SH-SY5Y (cell line): ENCODE measurements around the gene BUD13.

ENCODE experiments used
- GATA2 ChIP-seq: IDR thresholded peaks from 2 replicates; pipeline ENCODE4 v1.6.1; 2011; ENCODE audit warnings: mild to moderate bottlenecking, low read depth, low read length
- GATA3 ChIP-seq: IDR thresholded peaks from 2 replicates; pipeline ENCODE4 v1.6.1; 2011; ENCODE audit warnings: low read depth, mild to moderate bottlenecking, low read length, moderate library complexity

The BUD13 gene

DNA sequence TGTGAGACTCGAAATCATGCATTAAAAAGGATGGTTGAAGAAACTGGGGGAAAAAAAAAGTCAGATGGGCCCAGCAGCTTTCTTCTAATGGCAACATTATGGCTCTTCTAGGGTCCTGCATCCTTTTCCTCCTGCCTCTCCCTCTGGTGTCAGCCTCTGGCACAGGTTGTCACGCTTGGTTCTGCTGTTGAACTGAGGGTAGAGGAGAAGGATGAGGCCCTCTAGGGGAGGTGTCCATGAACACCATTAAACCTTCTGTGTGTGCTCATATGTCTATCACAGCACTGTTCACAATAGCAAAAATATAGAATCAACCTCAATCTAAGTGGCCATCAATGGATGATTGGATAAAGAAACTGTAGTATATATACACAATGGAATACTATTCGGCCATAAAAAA is 36.0 kb downstream of the BUD13 start:
- TF ChIP-seq GATA3, result no peak
- no peak for TF ChIP-seq GATA2

GRCh38 chr11:116733969-116734508 is 38.7 kb downstream of the BUD13 start:
- TF ChIP-seq GATA3 (no peak), GATA2 (no peak)

DNA sequence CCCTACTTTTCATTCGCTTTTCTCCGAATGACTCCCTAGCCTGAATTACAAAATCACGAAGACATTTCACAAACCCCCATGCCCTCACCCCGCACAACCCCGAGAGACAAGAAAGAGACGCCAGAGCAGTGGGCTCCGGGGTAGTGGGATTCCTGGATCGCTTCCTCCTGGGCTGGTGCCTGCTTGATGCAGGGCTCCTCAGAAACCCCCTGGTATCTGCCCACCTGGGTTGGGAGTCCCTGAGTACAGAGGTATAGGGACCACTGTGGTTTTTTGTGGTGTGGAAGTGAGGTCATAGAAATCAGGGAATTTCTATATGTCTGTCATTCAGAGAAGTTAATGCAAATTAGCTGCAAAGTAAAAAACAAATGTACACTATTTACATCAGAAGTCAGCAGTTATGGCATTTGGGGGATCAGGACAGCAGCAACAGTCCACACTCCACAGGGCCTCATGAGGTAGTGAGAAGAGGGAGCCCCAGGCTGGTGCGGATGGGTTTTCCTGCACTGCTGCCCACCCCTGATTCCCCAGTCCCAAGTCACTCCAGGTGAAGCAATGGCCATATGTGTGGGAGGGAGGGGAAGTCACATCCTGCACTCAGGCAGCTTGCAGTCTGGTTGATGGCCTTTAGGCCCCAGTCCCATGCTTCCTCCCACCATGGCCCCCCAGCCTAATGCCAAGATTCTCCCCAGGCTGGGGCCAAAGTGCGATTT is 39.6 kb downstream of the BUD13 start:
- no peak for TF ChIP-seq GATA2
- TF ChIP-seq GATA3, result no peak

DNA sequence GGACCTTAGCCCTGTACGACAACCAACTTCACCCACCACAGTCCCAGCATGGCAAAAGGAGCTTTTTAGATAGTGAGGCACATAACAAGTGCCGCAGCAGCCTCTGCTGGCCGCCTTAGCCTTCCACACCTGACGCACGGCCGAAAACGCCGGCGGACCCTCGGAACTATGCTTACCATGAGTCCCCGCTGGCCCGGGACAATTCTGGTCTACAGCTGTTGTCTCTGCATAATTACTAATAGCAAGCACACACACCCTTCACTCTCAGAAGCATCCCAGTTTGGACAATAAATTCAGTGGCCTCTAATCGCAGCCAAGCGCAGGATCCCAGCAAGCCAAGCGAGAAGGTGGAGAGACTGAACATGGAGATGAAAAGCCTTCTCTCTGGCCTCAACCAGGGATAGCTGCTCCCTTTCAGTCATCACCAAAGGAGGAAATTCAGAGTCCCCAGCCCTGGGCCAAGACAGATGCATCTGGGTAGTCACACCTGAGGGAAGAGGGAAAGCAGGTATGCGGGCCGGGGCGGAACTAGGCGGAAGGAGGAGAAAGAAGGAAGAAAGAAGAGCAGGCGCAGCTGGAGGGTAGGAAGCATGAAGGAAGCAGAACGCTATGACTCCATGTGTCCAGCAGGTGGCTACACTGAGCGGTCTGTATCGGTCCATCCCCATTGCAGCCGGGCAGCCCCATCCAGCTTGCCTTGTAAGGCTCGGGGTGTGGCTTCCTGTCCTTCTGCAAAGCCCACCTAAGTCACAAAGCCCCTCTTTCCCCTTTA is 40.3 kb downstream of the BUD13 start:
- no peak for TF ChIP-seq GATA3
- TF ChIP-seq GATA2, result no peak

DNA sequence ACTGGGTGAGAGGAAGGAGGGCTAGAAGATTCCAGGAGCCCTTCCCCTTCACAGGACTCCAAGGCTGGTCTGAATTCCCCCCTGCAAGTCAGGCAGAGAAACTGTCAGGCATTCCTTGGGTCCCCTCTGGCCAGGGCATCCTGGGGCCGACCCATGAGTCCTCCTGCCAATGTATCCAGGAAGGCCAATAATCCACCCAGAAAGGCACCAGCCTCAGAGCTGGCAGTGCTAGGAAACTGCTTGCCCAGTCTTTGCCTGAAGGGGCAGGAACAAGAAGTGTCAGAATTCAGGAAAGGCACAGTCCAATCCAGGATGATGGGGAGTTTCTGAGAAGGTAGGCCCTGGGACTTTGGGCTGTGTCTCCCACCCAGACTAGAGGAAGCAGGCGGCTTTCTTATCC is 41.0 kb downstream of the BUD13 start:
- no peak for TF ChIP-seq GATA2
- TF ChIP-seq GATA3, result no peak

GRCh38 chr11:116731097-116731761 is 41.6 kb downstream of the BUD13 start:
- TF ChIP-seq GATA3 (no peak), GATA2 (no peak)

- TF ChIP-seq GATA2 (no peak), GATA3 (no peak)
These were observed 42.2 kb downstream of the BUD13 start for GRCh38 chr11:116730601-116731000.

DNA sequence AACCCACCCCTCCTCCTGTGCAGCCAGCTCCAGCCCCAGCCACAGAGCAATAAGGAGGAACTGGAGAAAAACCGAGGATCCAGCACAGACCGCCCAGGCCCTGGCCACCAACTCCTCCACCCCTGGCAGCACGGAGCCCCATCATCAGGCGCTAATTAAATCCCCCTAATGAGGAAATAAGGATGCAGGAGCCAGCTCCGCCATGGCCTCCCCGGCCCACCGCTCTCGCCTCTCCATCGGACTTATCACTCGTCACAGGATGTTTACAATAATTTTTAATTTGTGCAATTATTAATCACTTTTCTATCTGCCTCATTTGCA is 42.6 kb downstream of the BUD13 start:
- TF ChIP-seq GATA2, result no peak
- no peak for TF ChIP-seq GATA3

GRCh38 chr11:116729501-116730240 is 43.1 kb downstream of the BUD13 start:
- TF ChIP-seq GATA3, result no peak
- TF ChIP-seq GATA2, result no peak

- no peak for TF ChIP-seq GATA2
These were observed 44.8 kb downstream of the BUD13 start for GRCh38 chr11:116727990-116728389.

GRCh38 chr11:116725434-116726221 is 47.2 kb downstream of the BUD13 start:
- TF ChIP-seq GATA2 (no peak), GATA3 (no peak)

- TF ChIP-seq GATA2 (no peak), GATA3 (no peak)
These were observed 48.0 kb downstream of the BUD13 start for GRCh38 chr11:116724813-116725212.

DNA sequence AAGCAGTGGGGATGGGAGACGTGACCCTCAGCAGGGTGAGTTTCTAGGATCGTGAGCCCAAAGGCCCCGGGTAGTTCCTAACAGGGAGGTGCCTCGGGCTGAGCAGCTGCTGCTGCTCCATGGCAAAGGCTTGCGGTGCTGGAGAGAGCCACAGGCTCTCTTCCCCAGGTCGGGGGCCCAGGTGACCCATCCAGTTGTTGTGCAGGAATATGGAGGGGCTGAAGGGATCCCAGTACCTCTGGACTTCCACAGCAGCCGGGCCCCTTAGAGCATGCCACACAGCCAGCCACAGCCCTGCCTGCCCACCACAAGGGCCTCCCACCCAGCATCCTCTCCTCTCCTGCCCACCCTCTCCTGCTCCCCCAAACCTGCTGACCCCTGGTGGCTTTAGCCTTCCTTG is 49.3 kb downstream of the BUD13 start:
- TF ChIP-seq GATA3 (no peak), GATA2 (no peak)

DNA sequence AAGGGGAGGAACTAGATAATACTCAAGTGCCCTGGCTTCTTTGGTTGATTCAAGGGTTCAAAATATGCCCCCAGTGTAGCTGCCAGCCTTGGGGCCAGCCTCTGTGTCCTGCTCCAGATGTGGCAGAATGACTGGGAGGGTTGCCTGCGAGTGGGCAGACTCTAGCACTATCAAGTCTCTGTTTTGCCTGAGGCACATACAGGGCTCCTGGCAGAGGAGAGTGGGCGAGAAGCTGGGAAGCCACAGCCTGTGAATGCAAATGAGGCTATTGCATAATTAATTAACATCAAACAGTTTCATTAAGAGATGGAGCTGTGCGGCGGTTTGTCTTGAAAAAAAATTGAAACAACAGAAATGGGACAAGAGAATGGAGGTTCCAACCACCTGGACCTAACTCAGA is 50.8 kb downstream of the BUD13 start:
- TF ChIP-seq GATA3 (no peak), GATA2 (no peak)
